Mucosa of gallbladder (tissue), 1 donor: ENCODE data around the gene WBP1L. TPM values are rescaled to one million over a fixed set of nuclear protein-coding genes. Genes with fewer than 3 reads are reported as not detected.
"Not testable (repeated sequence)": the region's sequence is repeated elsewhere in the genome, so short reads cannot be mapped to it uniquely, and the experiment has no call there.

Source experiments
- DNase-seq: peaks from one replicate; pipeline ENCODE4 v3.0.0-alpha.2; 2020; ENCODE audit warnings: low spot score
- total RNA-seq: library from RNA; stranded (reverse); gene quantifications from one replicate; pipeline ENCODE4 v1.2.1, GENCODE V29; 2021
- donor health status: DM: no; HTN: no; CAD: no.

Gene WBP1L
- total RNA-seq, 1 donor from 2014 or later, result 58.1 TPM

GRCh38 chr10:102723989-102724388 lies 19.8 kb upstream of the WBP1L start:
- DNase-seq, result no peak

- no peak for DNase-seq
These were observed 17.5 kb upstream of the WBP1L start for GRCh38 chr10:102726274-102726673.

- DNase-seq, result no peak
These were observed 16.5 kb upstream of the WBP1L start for GRCh38 chr10:102727037-102727818.

- peak; percentile 87 for DNase-seq
These were observed 14.4 kb upstream of the WBP1L start for GRCh38 chr10:102729029-102730026.

DNA sequence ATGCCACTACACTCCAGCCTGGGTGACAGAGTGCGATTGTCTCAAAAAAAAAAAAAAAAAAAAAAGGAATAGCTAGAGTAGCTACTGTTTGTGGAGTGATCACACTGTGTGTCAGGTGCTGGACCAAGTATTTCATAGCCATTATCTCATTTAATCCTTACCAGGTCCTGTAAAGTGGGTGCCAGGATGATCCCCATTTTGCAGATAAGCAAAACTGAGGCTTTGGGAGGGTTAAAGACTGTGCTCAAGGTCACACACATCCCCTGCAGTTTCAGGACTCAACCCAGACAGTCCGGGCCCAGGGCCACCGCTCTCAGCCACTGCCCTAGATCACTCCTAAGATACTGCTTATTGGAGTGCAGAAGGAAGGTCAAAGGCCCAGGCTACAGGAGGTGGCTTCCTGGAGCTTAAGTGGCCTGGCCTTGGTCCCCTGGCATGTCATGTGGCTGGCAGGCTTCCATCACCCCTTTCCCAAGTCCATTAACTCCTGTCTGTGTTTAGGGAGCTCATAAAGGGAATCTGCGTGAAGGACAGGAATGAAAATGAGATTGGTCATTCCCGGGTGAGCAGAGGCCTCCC lies 12.4 kb upstream of the WBP1L start:
- no peak for DNase-seq

DNA sequence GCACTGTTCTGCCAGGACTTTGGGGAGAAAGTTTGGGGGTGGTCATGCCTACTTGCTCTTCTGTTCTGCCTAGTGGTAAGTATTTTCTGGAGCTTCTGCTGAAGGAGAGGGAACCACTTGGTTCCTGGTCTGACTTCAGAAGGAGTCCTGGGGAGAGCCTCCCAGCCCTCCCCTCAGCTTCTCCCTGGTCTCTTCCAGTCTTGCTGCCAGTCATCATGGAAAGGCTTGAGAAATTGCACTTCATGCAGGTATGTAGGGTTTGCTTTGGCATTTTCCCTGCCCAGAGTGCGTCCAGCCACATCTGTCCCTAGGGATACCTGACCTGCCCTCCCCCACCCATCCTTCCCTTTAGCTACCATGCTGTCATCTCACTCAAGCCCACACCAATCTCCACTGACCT lies 11.1 kb upstream of the WBP1L start:
- no peak for DNase-seq

- DNase-seq, result no peak
These were observed 8.6 kb upstream of the WBP1L start for GRCh38 chr10:102735065-102735562.

DNA sequence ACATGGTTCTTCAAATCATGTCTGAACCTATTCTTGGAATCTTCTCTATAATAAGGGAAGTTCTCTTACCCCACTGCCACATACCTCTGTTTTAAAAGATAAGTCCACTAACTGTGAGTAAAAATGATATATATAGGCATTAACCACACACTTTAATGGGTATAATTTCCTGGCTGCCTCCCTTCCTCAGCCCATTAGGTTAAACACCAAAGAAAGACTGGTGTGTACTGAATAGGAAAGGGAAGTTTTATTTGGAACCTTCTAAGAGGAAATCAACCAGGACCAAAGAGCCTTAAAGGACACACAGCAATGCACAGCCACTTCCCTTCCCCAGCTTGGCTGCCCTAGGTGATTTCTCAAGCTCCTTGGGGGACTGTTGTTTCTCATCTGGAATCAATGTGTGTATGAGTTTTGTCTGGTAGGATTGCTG lies 5.0 kb upstream of the WBP1L start:
- DNase-seq, result no peak

DNA sequence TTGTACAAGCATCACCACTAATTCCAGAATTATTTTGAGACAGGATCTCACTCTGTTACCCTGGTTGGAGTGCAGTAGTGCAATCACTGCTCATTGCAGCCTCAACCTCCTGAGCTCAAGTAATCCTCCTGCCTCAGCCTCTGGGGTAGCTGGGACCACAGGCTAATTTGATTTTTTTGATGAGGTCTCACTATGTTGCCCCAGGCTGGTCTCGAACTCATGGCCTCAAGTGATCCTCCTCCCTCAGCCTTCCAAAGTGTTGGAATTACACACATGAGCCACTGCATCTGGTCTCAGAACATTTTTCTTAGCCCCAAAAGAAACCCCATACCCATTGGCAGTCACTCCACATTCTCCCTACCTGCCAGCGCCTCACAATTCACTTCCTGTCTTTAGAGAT lies 3.5 kb upstream of the WBP1L start:
- no peak for DNase-seq

DNA sequence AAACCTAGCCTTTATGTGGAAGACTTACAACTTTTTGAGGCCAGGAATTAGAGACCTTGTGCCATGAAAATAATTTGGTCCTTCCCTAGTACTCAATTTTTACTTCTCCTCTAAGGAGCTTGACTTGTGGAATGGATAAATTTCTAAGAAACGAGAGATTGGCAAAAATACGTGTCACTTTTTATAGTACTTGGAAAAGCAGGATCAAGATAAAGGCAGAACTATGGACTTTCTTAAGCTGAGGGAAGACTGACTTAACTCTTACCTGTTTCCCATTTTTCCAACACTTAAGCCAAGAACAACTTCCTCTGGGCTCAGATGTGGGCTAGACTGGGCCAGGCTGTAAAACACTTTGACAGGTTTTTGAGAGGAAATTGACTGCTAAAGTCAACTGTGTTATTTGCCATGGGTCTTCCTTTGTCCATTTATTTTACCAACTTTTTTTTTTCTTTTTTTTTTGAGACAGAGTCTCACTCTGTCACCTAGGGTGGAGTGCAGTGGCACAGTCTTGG lies 2.0 kb upstream of the WBP1L start:
- DNase-seq, result no peak

DNA sequence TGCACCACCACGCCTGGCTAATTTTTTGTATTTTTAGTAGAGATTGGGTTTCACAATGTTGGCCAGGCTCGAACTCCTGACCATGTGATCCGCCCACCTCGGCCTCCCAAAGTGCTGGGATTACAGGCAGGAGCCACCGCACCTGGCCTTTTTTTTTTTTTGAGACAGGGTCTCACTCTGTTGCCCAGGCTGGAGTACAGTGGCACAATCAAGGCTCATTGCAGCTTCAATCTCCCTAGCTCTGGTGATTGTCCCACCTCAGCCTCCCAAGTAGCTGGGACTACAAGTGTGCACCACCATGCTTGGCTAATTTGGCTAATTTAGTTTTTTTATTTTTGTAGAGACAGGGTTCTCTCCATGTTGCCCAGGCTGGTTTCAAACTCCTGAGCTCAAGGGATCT lies 1.4 kb upstream of the WBP1L start:
- not testable (repeated sequence) for DNase-seq

DNA sequence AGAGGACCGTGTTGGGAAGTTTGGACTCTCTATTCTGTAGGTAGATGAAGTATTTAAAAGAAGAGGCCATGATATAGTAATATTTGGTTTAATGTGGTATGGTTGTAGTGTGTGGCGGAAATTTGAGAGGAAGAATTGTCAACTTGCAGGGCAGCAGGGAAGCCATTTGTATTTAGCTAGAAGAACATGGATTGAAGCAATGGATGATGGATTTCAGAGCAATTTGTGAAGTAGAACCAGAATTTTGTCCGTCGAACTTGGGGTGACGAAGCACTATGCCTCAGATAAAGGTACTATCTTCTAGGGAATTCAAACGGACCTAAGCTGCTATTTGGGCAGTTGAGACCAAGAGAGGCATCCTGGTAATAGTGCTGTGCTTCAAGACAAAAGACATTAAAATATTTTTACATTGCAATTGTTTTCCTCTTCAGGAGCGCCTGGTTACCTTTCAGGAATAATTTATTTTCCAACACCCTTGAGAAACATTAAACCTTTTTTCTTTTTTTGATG lies 615 bp upstream of the WBP1L start:
- no peak for DNase-seq

DNA sequence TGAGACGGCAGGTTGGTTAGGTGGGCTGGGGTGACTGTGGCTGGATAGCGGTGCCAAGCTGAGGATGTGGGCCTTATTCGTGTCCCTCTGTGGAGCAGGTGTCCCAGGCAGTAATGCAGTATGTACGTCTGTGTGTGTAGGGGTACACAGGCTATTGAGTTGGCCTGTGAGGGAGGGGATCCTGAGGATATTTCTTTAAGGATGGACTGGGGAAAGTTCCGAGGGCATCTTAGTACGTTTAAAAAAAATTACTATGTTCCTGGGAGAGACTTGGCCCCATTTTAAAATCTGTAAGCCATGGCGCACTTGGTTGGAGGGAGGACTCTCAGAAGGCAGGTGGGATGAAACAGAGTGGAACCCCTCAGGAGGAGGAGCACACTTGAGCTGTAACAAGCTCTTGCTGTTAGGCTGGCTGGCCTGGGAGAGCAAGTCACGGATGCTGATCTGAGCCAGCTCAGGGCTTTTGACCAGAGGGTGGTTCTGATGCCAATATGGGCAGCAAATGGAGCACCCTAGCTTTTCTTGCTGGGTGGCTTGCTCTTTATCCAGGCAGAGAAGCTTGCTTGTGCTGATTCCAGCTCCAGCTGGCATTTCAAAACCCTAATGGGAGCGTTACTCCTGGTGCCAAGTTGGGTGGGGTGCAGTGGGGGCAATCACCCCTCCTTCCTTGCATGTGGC lies 765 bp downstream of the WBP1L start:
- DNase-seq, result no peak

GRCh38 chr10:102745157-102745556 lies 1.4 kb downstream of the WBP1L start:
- no peak for DNase-seq

- DNase-seq, result no peak
These were observed 8.7 kb downstream of the WBP1L start for GRCh38 chr10:102752266-102752930.

DNA sequence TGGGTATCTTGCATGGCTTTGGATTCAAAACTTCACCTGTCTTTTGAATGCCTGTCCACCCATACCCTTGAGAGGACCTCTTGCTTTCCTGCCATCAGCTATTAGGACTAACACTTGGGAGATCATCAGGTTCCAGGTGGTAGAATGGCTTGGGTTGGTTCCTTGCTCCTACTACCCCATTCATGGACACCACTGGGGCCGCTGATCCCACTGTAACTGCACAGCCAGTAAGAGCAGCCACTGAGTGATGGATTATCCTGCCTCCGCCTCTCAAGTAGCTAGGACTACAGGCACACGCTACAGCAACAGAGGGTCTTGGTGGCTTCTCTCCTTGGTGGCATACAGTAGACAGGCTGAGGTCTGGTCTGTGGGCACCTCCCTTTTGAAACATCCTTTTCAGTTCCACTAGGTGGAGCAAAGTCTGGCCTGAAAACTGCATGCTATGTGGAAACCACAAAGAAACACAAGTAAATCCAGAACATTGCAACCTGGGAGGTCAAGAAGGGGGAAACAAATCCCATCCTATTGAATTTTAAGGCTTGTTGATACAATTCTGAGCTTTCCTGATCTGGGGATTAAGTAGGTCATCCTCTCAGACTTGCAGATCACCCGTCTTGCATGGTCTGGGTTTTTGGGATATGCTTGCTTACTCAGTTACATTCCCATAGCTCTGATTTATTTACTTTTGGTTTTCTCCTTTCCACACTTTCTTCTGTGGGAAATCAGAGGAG lies 9.4 kb downstream of the WBP1L start:
- DNase-seq, result no peak

GRCh38 chr10:102753718-102754117 lies 10.0 kb downstream of the WBP1L start:
- DNase-seq, result no peak

DNA sequence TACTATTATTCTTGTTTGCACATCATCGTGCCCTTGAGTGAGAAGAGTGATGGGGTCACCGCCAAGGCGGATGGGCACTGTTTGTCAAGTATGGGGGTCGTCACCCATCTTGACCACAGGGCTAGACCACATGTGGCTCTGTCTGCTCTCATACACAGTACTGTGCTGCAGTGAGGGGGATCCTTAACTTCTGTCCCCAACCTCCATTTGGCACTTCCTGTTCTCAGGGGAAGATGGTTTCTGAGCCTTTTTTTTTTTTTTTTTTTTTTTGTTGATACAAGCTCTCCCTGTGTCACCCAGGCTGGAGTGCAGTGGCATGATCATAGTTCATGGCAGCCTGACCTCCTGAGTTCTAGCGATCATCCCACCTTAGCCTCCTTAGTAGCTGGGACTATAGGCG lies 13.6 kb downstream of the WBP1L start:
- no peak for DNase-seq

GRCh38 chr10:102758240-102758932 lies 14.6 kb downstream of the WBP1L start:
- no peak for DNase-seq
